H1 (cell line): Measurements from ENCODE around the gene ALK. TPM values are rescaled to one million over a fixed set of nuclear protein-coding genes. Genes with fewer than 3 reads are reported as not detected.

Experiments
- CTCF ChIA-PET: fragments of 300-600 bp; sonication (Branson Sonifier 250); formaldehyde crosslinking; loops from one replicate; lab custom pipeline; 2021; ENCODE audit not compliant: partially characterized antibody; lab: Charles Lee
- POLR2A ChIA-PET: fragments of 300-600 bp; sonication (Branson Sonifier 250); formaldehyde crosslinking; loops from one replicate; lab custom pipeline; 2021; ENCODE audit warnings: inconsistent platforms; ENCODE audit not compliant: partially characterized antibody; lab: Charles Lee
- DNase-seq, 2 experiments: peaks; one replicate each; pipeline versions ENCODE4 v3.0.0 to v3.0.0-alpha.2; 2010 to 2022; ENCODE audit warnings: low spot score in 2 of 2, low read depth in 1 of 2, mixed read lengths in 1 of 2
- FAIRE-seq: peaks from 2 replicates; lab custom pipeline; 2011; peaks lifted over from hg19 to GRCh38; lab: Jason Lieb, UNC
- H2AFZ ChIP-seq: 2 replicates; pipeline ENCODE4 v1.8.1; 2012; ENCODE audit warnings: low read length, inconsistent platforms
- H2AK5ac ChIP-seq: 2 replicates; pipeline ENCODE4 v1.6.1; 2013; ENCODE audit warnings: low read depth, low read length
- H2BK120ac ChIP-seq: replicated peaks from 2 replicates; pipeline ENCODE3; 2013; ENCODE audit warnings: low read depth, low read length, inconsistent platforms
- H2BK12ac ChIP-seq: 2 replicates; pipeline ENCODE4 v1.6.1; 2013; ENCODE audit warnings: low read depth, low read length
- H2BK15ac ChIP-seq: 2 replicates; pipeline ENCODE4 v1.6.1; 2013; ENCODE audit warnings: low read length
- H2BK20ac ChIP-seq: 2 replicates; pipeline ENCODE4 v1.6.1; 2013; ENCODE audit warnings: low read length
- H2BK5ac ChIP-seq: 2 replicates; pipeline ENCODE4 v1.6.1; 2013; ENCODE audit warnings: low read depth, low read length
- H3K14ac ChIP-seq: 2 replicates; pipeline ENCODE4 v1.6.1; 2013; ENCODE audit warnings: inconsistent platforms; ENCODE audit not compliant: insufficient read length
- H3K18ac ChIP-seq: 2 replicates; pipeline ENCODE4 v1.6.1; 2013; ENCODE audit warnings: low read length; ENCODE audit errors: extremely low read depth
- H3K23ac ChIP-seq: 2 replicates; pipeline ENCODE4 v1.6.1; 2013; ENCODE audit warnings: inconsistent platforms; ENCODE audit not compliant: insufficient read length
- H3K23me2 ChIP-seq: 2 replicates; pipeline ENCODE4 v1.6.1; 2013; ENCODE audit warnings: low read depth, low read length
- H3K27ac ChIP-seq: 2 replicates; pipeline ENCODE4 v1.6.1; 2011; ENCODE audit warnings: low read depth, low read length, inconsistent platforms
- H3K27me3 ChIP-seq, 4 experiments: replicated peaks in 1 of 4; 1 replicate in 1 of 4; 2 replicates in 3 of 4; pipeline versions ENCODE4 v1.6.1 to v1.8.1; 2011 to 2013; ENCODE audit warnings: low read length in 3 of 4, mild to moderate bottlenecking in 3 of 4, inconsistent platforms in 2 of 4, mixed read lengths in 2 of 4, moderate library complexity in 1 of 4; ENCODE audit not compliant: control insufficient read depth in 3 of 4, insufficient read depth in 3 of 4; ENCODE audit errors: extremely low read depth in 1 of 4
- H3K36me3 ChIP-seq, 4 experiments: 2 replicates each; pipeline versions ENCODE4 v1.6.1 to v1.8.1; 2011 to 2013; ENCODE audit warnings: mild to moderate bottlenecking in 4 of 4, low read length in 3 of 4, moderate library complexity in 2 of 4, control low read depth in 1 of 4, inconsistent platforms in 1 of 4; ENCODE audit not compliant: insufficient read depth in 4 of 4, control insufficient read depth in 2 of 4
- H3K4ac ChIP-seq: replicated peaks from 2 replicates; pipeline ENCODE3; 2013; ENCODE audit warnings: low read length, low read depth, mixed read lengths, inconsistent platforms; ENCODE audit not compliant: insufficient read length
- H3K4me1 ChIP-seq, 4 experiments: replicated peaks in 1 of 4; 1 replicate in 1 of 4; 2 replicates in 3 of 4; pipeline versions ENCODE4 v1.6.1 to v1.8.1; 2011 to 2013; ENCODE audit warnings: low read length in 3 of 4, inconsistent platforms in 2 of 4, mixed read lengths in 1 of 4; ENCODE audit not compliant: insufficient read depth in 4 of 4, control insufficient read depth in 3 of 4
- H3K4me2 ChIP-seq, 2 experiments: 2 replicates each; pipeline versions ENCODE4 v1.6.1 to v1.8.1; 2011 to 2013; ENCODE audit warnings: low read depth in 2 of 2, low read length in 2 of 2, control low read depth in 1 of 2, inconsistent platforms in 1 of 2, mild to moderate bottlenecking in 1 of 2; ENCODE audit not compliant: insufficient read depth in 1 of 2
- H3K4me3 ChIP-seq, 4 experiments: fragments of 200-600, 300-600 bp in 1 of 4; sonication (generic), shearing (Covaris generic), sonication (Bioruptor Twin) in 1 of 4; 2 replicates each; pipeline versions ENCODE4 v1.5.1 to v1.8.1; 2011 to 2016; ENCODE audit warnings: low read length in 4 of 4, low read depth in 3 of 4, control low read depth in 2 of 4, inconsistent platforms in 2 of 4, mild to moderate bottlenecking in 2 of 4, mixed read lengths in 1 of 4, moderate library complexity in 1 of 4; ENCODE audit not compliant: insufficient read depth in 2 of 4; ENCODE audit errors: extremely low read depth in 1 of 4
- H3K56ac ChIP-seq: replicated peaks from 2 replicates; pipeline ENCODE3; 2013; ENCODE audit warnings: low read depth, mild to moderate bottlenecking, mixed read lengths, low read length, inconsistent platforms; ENCODE audit not compliant: insufficient read length
- H3K79me1 ChIP-seq: 2 replicates; pipeline ENCODE4 v1.6.1; 2013; ENCODE audit warnings: low read depth, low read length, control low read depth
- H3K79me2 ChIP-seq, 2 experiments: 2 replicates each; pipeline versions ENCODE4 v1.6.1 to v1.8.1; 2012 to 2013; ENCODE audit warnings: low read length in 2 of 2, mild to moderate bottlenecking in 2 of 2, inconsistent platforms in 1 of 2; ENCODE audit not compliant: insufficient read depth in 2 of 2, control insufficient read depth in 1 of 2
- H3K9ac ChIP-seq, 4 experiments: replicated peaks in 1 of 4; 1 replicate in 1 of 4; 2 replicates in 3 of 4; pipeline versions ENCODE4 v1.6.1 to v1.8.1; 2011 to 2013; ENCODE audit warnings: low read depth in 3 of 4, low read length in 3 of 4, control low read depth in 2 of 4, mild to moderate bottlenecking in 2 of 4, moderate library complexity in 2 of 4, inconsistent platforms in 1 of 4; ENCODE audit errors: extremely low read depth in 1 of 4
- H3K9me3 ChIP-seq, 2 experiments: 2 replicates each; pipeline versions ENCODE4 v1.6.1 to v1.8.1; 2012 to 2013; ENCODE audit warnings: mild to moderate bottlenecking in 2 of 2, moderate library complexity in 2 of 2, control low read depth in 1 of 2, inconsistent platforms in 1 of 2, low read depth in 1 of 2, low read length in 1 of 2, mixed read lengths in 1 of 2; ENCODE audit not compliant: insufficient read depth in 2 of 2
- H4K20me1 ChIP-seq, 2 experiments: replicated peaks in 1 of 2; 2 replicates each; pipeline versions ENCODE3 to v1.8.1; 2011 to 2013; ENCODE audit warnings: inconsistent platforms in 2 of 2, low read length in 2 of 2, mild to moderate bottlenecking in 1 of 2; ENCODE audit not compliant: insufficient read depth in 2 of 2, control insufficient read depth in 1 of 2
- H4K5ac ChIP-seq: 2 replicates; pipeline ENCODE4 v1.6.1; 2013; ENCODE audit warnings: low read length, low read depth, mixed read lengths, inconsistent platforms; ENCODE audit not compliant: insufficient read length
- H4K8ac ChIP-seq: 2 replicates; pipeline ENCODE4 v1.8.0; 2013; ENCODE audit warnings: mild to moderate bottlenecking, moderate library complexity, low read length, inconsistent platforms; ENCODE audit not compliant: insufficient read depth; ENCODE audit errors: extremely low read depth
- H4K91ac ChIP-seq: replicated peaks from 2 replicates; pipeline ENCODE3; 2013; ENCODE audit warnings: low read length, mixed read lengths, inconsistent platforms; ENCODE audit not compliant: insufficient read length
- ATF3 ChIP-seq: IDR thresholded peaks from 2 replicates; pipeline ENCODE4 v1.6.1; 2011; ENCODE audit warnings: low read depth, mild to moderate bottlenecking, low read length; ENCODE audit not compliant: insufficient read depth
- CTBP2 ChIP-seq: IDR thresholded peaks from 2 replicates; pipeline ENCODE4 v1.7.0; 2011; ENCODE audit warnings: borderline replicate concordance, mild to moderate bottlenecking, moderate library complexity, mixed read lengths, low read length; ENCODE audit not compliant: insufficient read depth, insufficient read length
- FOSL1 ChIP-seq: IDR thresholded peaks from 2 replicates; pipeline ENCODE4 v1.6.1; 2011; ENCODE audit warnings: mild to moderate bottlenecking, low read depth, low read length, moderate library complexity; ENCODE audit not compliant: insufficient read depth
- GABPA ChIP-seq: IDR thresholded peaks from 2 replicates; pipeline ENCODE4 v1.6.1; 2011; ENCODE audit warnings: mild to moderate bottlenecking, low read length, moderate library complexity, borderline replicate concordance; ENCODE audit not compliant: insufficient read depth
- HDAC6 ChIP-seq: IDR thresholded peaks from one replicate; pipeline ENCODE4 v1.7.1; 2012; ENCODE audit warnings: low read depth, mild to moderate bottlenecking, inconsistent platforms, low read length, moderate library complexity
- RAD21 ChIP-seq, 2 experiments: IDR thresholded peaks in 1 of 2; conservative IDR thresholded peaks in 1 of 2; 2 replicates each; pipeline ENCODE4 v1.6.1; 2011; ENCODE audit warnings: low read depth in 2 of 2, low read length in 2 of 2, improper control_type of control experiment in 1 of 2, inconsistent platforms in 1 of 2, mild to moderate bottlenecking in 1 of 2, moderate library complexity in 1 of 2
- SIN3A ChIP-seq, 2 experiments: IDR thresholded peaks in 1 of 2; conservative IDR thresholded peaks in 1 of 2; 2 replicates each; pipeline ENCODE4 v1.6.1; 2011 to 2012; ENCODE audit warnings: low read length in 2 of 2, improper control_type of control experiment in 1 of 2, low read depth in 1 of 2, mild to moderate bottlenecking in 1 of 2
- SIX5 ChIP-seq: IDR thresholded peaks from 2 replicates; pipeline ENCODE4 v1.6.1; 2011; ENCODE audit warnings: mild to moderate bottlenecking, low read depth, low read length
- SP4 ChIP-seq: IDR thresholded peaks from 2 replicates; pipeline ENCODE4 v1.6.1; 2012; ENCODE audit warnings: low read length, inconsistent platforms
- SRF ChIP-seq: IDR thresholded peaks from 2 replicates; pipeline ENCODE4 v1.6.1; 2011; ENCODE audit warnings: mild to moderate bottlenecking, low read depth, low read length, moderate library complexity
- TAF7 ChIP-seq: optimal IDR thresholded peaks from 2 replicates; pipeline ENCODE3; 2011; ENCODE audit warnings: low read depth, mild to moderate bottlenecking, inconsistent platforms, low read length, moderate library complexity, borderline replicate concordance
- TCF12 ChIP-seq: IDR thresholded peaks from 2 replicates; pipeline ENCODE4 v1.6.1; 2011; ENCODE audit warnings: low read depth, mild to moderate bottlenecking, low read length
- TEAD4 ChIP-seq: IDR thresholded peaks from 2 replicates; pipeline ENCODE4 v1.6.1; 2012; ENCODE audit warnings: low read depth, low read length, inconsistent platforms, mixed read lengths
- WGBS, 2 experiments: shearing (Covaris generic) in 1 of 2; methylation state at CpG; one replicate each; pipeline versions ENCODE4 v1.1.6 to v1.1.7; 2013 to 2015; ENCODE audit warnings: low lambda C conversion rate in 2 of 2, mixed read lengths in 2 of 2, inconsistent platforms in 1 of 2, low coverage in 1 of 2, missing lambda C conversion rate in 1 of 2; ENCODE audit not compliant: insufficient replicate concordance in 2 of 2, insufficient coverage in 1 of 2, insufficient read length in 1 of 2; ENCODE audit errors: extremely low coverage in 1 of 2, missing lambda C conversion rate in 1 of 2; 5-methylcytosine and 5-hydroxymethylcytosine counted together
- polyA plus RNA-seq, 7 experiments: library from polyadenylated mRNA; depleted of rRNA in 3 of 7; stranded (reverse) in 5 of 7; unstranded in 2 of 7; fragments of >200 nt in 5 of 7; fragments of 200-250 nt in 2 of 7; gene quantifications; 1 replicate in 5 of 7; 2 replicates in 1 of 7; 4 replicates in 1 of 7; pipeline versions ENCODE4 v1.2.1 to v1.2.3, GENCODE V29; 2011 to 2013; ENCODE audit warnings: missing spikeins in 2 of 7, mixed read lengths in 2 of 7
- total RNA-seq: library from RNA; stranded (reverse); fragmentation: NEBNext Ultra II Directional; extraction: Animal tissue kit (Norgen Biotek cat#: 25700); gene quantifications from 2 replicates; pipeline ENCODE4 v1.2.1, GENCODE V29; 2021
- TF ChIP-seq, protein P1 (sequence below): IDR thresholded peaks from 2 replicates; pipeline ENCODE4 v1.6.1; 2012; ENCODE audit warnings: inconsistent platforms

Gene ALK
- total and polyA plus RNA-seq, 2 of the 8 experiments (the other 6 are each of a cell fraction or from before 2014, with no cell fraction given): 0.02 to 0.09 TPM

DNA sequence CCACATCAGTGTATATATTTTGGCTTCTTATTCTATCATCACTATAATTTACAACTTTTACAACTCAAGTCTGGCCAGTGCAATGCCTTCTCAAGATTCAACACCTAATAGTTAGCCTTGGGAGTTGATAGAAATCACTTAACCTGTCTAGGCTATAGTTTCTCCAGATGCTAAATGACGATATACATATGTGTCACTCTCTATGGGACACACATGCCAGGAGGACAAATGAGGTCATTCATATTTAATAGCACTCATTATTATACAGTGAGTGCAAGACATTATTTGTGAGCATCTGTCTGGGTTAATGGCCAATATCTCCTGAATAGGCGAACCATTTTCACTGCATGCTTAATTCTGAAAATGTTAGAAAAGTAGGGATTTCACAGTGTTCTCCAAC is 89.8 kb downstream of the ALK start:
- H4K20me1 ChIP-seq: no peaks in the 10 kb centered on the region
- 88% methylated on average over 2 of the region's 2 CpGs; no CpG with 5 or more reads in 1 of the 2 experiments for WGBS, 2 experiments
- no peak overlapping the region for H2BK20ac ChIP-seq
- POLR2A ChIA-PET: no interaction called here
- FAIRE-seq (no peak), DNase-seq (no peak)
- H2AK5ac ChIP-seq: no peak overlapping the region
- no peak overlapping the region for H4K8ac ChIP-seq
- H2BK120ac ChIP-seq: no peak overlapping the region
- H3K14ac ChIP-seq: no peak overlapping the region
- H3K79me2 ChIP-seq: no peaks in the 10 kb centered on the region
- no peak overlapping the region for H4K5ac ChIP-seq
- H3K56ac ChIP-seq: no peak overlapping the region
- H2BK5ac ChIP-seq: no peak overlapping the region
- no peaks in the 10 kb centered on the region for H3K27me3 ChIP-seq
- H2AFZ ChIP-seq: no peak overlapping the region
- H3K4me1 ChIP-seq: no peaks in the 10 kb centered on the region
- H3K23ac ChIP-seq: no peak overlapping the region
- no peak overlapping the region for H3K4ac ChIP-seq
- CTCF ChIA-PET: no interaction called here
- H2BK12ac ChIP-seq: no peak overlapping the region
- H3K4me2 ChIP-seq: no peak overlapping the region
- H3K36me3 ChIP-seq: no peaks in the 10 kb centered on the region
- no peak overlapping the region for H2BK15ac ChIP-seq
- no peak overlapping the region for H3K9ac ChIP-seq
- H3K18ac ChIP-seq: no peak overlapping the region
- H3K23me2 ChIP-seq: no peaks in the 10 kb centered on the region
- H3K4me3 ChIP-seq: no peak overlapping the region
- no peaks in the 10 kb centered on the region for H3K79me1 ChIP-seq
- H3K9me3 ChIP-seq: no peaks in the 10 kb centered on the region; a peak in 1 of 4 replicates
- H3K27ac ChIP-seq: no peak overlapping the region
- H4K91ac ChIP-seq: no peak overlapping the region
- no peak for TF ChIP-seq CTBP2
- no peak for TF ChIP-seq SIX5
- TF ChIP-seq GABPA: no peak
- no peak for TF ChIP-seq HDAC6
- no peak for TF ChIP-seq RAD21 (IDR thresholded peaks at IDR 0.05 in 1 of 2, conservative IDR thresholded peaks at IDR 0.05 in 1 of 2; ENCODE audit: low read depth in 2 of 2, low read length in 2 of 2)
- TF ChIP-seq SP4: no peak
- no peak for TF ChIP-seq SIN3A (conservative IDR thresholded peaks at IDR 0.05 in 1 of 2, IDR thresholded peaks at IDR 0.05 in 1 of 2; ENCODE audit: low read depth in 1 of 2, low read length in 2 of 2)
- TF ChIP-seq TAF7: no peak
- TF ChIP-seq, protein P1, sequence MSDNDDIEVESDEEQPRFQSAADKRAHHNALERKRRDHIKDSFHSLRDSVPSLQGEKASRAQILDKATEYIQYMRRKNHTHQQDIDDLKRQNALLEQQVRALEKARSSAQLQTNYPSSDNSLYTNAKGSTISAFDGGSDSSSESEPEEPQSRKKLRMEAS: no peak
- TF ChIP-seq SRF: no peak
- TF ChIP-seq ATF3: no peak
- TF ChIP-seq TEAD4: no peak
- no peak for TF ChIP-seq TCF12
- TF ChIP-seq FOSL1: no peak
